Colonic mucosa (tissue), 4 donors: ENCODE data around the gene EEF1AKMT2. TPM values are rescaled to one million over a fixed set of nuclear protein-coding genes. Genes with fewer than 3 reads are reported as not detected.

Source experiments
- DNase-seq: peaks from one replicate; pipeline ENCODE4 v3.0.0-alpha.2; 2020
- H3K27ac ChIP-seq: fragments of 200-600 bp; one replicate; pipeline ENCODE4 v1.8.0; 2021
- H3K27me3 ChIP-seq: fragments of 200-600 bp; one replicate; pipeline ENCODE4 v1.8.0; 2021
- H3K36me3 ChIP-seq: fragments of 200-600 bp; one replicate; pipeline ENCODE4 v1.8.0; 2021
- H3K4me1 ChIP-seq: fragments of 200-600 bp; one replicate; pipeline ENCODE4 v1.8.0; 2021; ENCODE audit warnings: mild to moderate bottlenecking
- H3K4me3 ChIP-seq: fragments of 200-600 bp; one replicate; pipeline ENCODE4 v1.8.0; 2021
- H3K9ac ChIP-seq, 2 donors: one replicate each; pipeline ENCODE4 v1.7.0; 2013; ENCODE audit warnings: control low read depth in 2 of 2, low read depth in 2 of 2, low read length in 2 of 2
- H3K9me3 ChIP-seq: fragments of 200-600 bp; one replicate; pipeline ENCODE4 v1.8.0; 2021
- intact Hi-C: fragments of 100-400 bp; cut with DNase I; formaldehyde crosslinking; loops from one replicate; pipeline ENCODE4 v1.14.1; 2022
- total RNA-seq, 2 donors: library from RNA; stranded (reverse); fragmentation: NEBNext Ultra II Directional in 1 of 2; extraction: Animal tissue kit (Norgen Biotek cat#: 25700) in 1 of 2; gene quantifications; one replicate each; pipeline ENCODE4 v1.2.1, GENCODE V29; 2021
- TF ChIP-seq, protein P1 (sequence below): fragments of 200-600 bp; IDR thresholded peaks from one replicate; pipeline ENCODE4 v1.8.0; 2022; ENCODE audit warnings: antibody characterized with exemption, mild to moderate bottlenecking
- donor health status: healthy.
- donor health status: DM: no; HTN: no; CAD: no.
- donor health status: DM: no; HTN: no; CAD: no.

Gene EEF1AKMT2
- total RNA-seq, 2 donors from 2014 or later, result 14.7 to 16.5 TPM

DNA sequence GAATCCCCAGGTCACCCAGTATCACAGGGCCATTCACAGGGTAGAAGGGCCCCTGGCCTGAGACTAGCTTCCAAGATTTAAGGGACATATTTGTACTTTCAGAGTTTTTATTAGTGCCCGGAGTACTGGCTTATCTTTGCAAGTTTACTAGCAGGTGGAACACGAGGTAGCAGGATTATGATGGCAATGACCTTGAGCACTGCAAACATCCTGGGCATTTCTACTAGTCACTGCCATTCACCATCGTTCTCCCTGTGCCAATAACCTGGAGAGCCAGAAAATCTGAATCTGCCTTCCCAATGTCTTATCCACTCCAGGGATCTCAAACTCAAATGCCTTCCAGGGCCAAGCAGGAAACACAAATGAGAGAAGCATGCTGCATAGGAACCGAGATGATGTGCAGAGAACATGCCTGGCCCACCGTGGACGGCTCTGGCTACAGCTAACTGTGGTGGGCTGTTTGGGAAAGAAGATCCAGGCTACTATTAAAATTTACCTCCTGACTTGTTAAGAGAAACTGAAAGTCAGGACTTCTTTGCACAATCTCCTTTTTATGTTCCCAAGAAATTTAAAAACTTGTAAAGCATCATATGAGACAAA is 64.2 kb downstream of the EEF1AKMT2 start:
- Histone ChIP-seq H3K9me3 (no peaks in the 10 kb centered on the region), H3K27ac (peak overlapping the region; percentile 77), H3K36me3 (no peaks in the 10 kb centered on the region), H3K4me3 (no peak overlapping the region), H3K27me3 (no peaks in the 10 kb centered on the region), H3K9ac (peak overlapping the region in 1 of 2 donors; percentile 1), H3K4me1 (peaks cover 50% of the 10 kb centered on the region)
- intact Hi-C loops, result no loop called here
- TF ChIP-seq, protein P1, sequence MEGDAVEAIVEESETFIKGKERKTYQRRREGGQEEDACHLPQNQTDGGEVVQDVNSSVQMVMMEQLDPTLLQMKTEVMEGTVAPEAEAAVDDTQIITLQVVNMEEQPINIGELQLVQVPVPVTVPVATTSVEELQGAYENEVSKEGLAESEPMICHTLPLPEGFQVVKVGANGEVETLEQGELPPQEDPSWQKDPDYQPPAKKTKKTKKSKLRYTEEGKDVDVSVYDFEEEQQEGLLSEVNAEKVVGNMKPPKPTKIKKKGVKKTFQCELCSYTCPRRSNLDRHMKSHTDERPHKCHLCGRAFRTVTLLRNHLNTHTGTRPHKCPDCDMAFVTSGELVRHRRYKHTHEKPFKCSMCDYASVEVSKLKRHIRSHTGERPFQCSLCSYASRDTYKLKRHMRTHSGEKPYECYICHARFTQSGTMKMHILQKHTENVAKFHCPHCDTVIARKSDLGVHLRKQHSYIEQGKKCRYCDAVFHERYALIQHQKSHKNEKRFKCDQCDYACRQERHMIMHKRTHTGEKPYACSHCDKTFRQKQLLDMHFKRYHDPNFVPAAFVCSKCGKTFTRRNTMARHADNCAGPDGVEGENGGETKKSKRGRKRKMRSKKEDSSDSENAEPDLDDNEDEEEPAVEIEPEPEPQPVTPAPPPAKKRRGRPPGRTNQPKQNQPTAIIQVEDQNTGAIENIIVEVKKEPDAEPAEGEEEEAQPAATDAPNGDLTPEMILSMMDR, result no peak
- peak; percentile 74 for DNase-seq

DNA sequence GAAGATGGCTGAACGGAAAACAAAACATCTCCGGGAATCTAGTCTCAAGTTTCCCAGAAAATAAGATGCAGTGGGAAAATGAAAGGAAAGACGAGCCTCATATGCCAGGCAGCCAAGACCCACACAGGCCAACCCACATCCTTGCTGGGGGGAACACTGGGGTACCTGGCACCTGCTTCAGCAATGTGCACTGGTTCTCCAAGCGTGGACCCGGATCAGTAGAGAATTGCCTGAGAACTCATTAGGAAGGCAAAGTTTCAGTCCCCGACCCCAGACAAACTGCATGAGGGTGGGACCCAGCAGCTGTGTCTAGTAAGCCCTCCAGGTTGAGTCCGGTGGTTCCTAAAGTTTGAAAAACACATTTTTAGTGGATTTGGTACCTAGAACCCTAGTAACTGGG is 65.9 kb downstream of the EEF1AKMT2 start:
- Histone ChIP-seq H3K36me3 (no peaks in the 10 kb centered on the region), H3K9ac (no peak overlapping the region), H3K27me3 (no peaks in the 10 kb centered on the region), H3K4me3 (no peak overlapping the region), H3K27ac (no peak overlapping the region), H3K4me1 (peaks cover 58% of the 10 kb centered on the region), H3K9me3 (no peaks in the 10 kb centered on the region)
- intact Hi-C loops, result no loop called here
- no peak for DNase-seq
- TF ChIP-seq, protein P1, result no peak

DNA sequence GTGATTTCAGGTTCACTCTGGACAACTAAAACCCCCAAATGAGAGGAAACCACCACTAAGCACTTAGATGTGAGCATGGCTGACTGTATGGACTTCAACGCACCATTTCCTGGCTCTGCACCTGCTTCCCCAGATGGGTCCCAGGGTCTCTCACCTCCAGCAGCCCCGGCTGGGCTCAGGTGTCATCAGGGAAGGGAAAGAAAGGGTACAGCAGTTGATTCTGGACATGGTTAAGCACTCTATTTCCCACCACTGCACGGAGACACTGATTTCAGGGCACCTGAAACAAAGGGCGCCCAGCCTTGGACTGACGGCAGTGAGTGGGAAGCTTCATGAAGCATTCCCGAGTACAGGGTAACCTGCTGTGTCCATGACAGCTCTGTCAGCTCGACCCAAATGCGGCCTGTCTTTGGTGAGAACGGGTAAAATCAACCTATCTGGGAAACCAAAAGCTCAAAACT is 66.5 kb downstream of the EEF1AKMT2 start:
- Histone ChIP-seq H3K4me1 (peaks cover 58% of the 10 kb centered on the region), H3K27me3 (no peaks in the 10 kb centered on the region), H3K4me3 (no peak overlapping the region), H3K36me3 (no peaks in the 10 kb centered on the region), H3K9me3 (no peaks in the 10 kb centered on the region), H3K9ac (peak overlapping the region in 1 of 2 donors; percentile 76), H3K27ac (no peak overlapping the region)
- TF ChIP-seq, protein P1, result no peak
- intact Hi-C loops, result no loop called here
- DNase-seq, result no peak

DNA sequence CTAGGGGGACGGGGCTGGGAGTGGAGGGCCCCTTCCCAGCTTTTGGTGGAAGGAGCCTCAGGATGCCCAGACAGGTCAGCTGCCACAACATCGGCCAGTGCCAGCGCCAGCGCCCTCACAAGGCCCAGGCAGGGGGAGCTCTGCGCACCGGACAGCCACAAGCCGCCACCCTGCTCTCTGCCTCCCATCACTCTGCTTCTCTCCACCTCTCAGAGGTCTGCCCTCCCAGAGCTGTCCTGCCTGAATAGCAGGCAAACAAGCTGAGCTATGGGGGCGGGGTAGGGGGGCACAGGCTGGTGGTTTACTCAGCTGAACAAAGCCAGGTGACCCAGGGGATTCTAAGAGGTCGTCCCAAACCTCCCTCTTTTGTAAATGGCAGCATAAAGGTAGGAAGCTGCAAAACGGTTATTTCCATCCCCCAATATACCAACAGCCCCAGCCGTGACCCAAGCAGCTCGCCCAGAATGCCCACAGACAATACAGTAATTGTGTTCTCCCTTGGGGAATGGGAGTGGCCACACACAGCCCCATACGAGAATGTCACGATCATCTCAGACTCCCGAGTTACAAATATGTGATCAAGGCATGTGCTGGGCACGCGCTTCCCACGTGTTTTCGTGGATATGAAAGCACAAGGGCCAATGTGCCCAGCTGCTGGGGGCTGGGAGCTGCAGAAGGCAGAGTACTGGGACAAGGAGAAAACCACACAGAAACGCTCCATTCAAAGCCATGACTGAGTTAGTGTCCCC is 67.2 kb downstream of the EEF1AKMT2 start:
- intact Hi-C loops, result no loop called here
- Histone ChIP-seq H3K9me3 (no peaks in the 10 kb centered on the region), H3K4me3 (no peak overlapping the region), H3K27me3 (no peaks in the 10 kb centered on the region), H3K4me1 (peaks cover 59% of the 10 kb centered on the region), H3K9ac (peak overlapping the region; percentile 61 to 76), H3K36me3 (no peaks in the 10 kb centered on the region), H3K27ac (peak overlapping the region; percentile 67)
- DNase-seq, result no peak
- TF ChIP-seq, protein P1, result no peak

DNA sequence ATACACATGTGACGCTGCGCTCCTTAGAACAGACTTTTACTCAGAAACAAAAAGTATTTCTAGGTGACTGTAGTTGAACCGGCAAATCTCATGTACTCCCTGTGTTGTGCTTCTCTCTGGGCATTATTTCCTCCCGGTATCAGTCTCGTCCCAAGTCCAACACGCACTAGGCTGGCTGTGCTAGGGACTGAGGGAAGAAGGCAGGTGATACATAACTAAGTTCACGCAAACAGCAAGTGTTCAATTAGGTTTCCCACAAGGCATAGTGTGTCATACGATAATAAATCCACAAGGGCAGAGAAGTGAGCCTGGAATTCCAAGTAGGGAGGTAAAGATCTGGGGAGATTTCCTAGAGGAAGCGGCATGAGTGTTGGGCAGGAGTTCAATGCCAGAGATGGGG is 67.9 kb downstream of the EEF1AKMT2 start:
- Histone ChIP-seq H3K4me1 (peaks cover 61% of the 10 kb centered on the region), H3K9me3 (no peaks in the 10 kb centered on the region), H3K36me3 (no peaks in the 10 kb centered on the region), H3K27ac (peak overlapping the region; percentile 67), H3K9ac (peak overlapping the region; percentile 61 to 76), H3K27me3 (no peaks in the 10 kb centered on the region), H3K4me3 (no peak overlapping the region)
- intact Hi-C loops, result no loop called here
- TF ChIP-seq, protein P1, result no peak
- DNase-seq, result no peak
